CD4-positive, CD25-positive, alpha-beta regulatory T cell (primary cell): Measurements from ENCODE around the gene TAP1. TPM values are rescaled to one million over a fixed set of nuclear protein-coding genes. Genes with fewer than 3 reads are reported as not detected.
A peak's percentile ranks its signal among the peaks of the same experiment; 100 is the strongest.

Experiments
- ATAC-seq, 2 donors: fragments of 150-1000 bp; cut with Tn5 transposase; one replicate each; pipeline ENCODE4 v1.10.0; 2021; ENCODE audit warnings: low read depth in 2 of 2, moderate number of reproducible peaks in 2 of 2, moderate library complexity in 1 of 2
- DNase-seq, 3 donors: peaks; one replicate each; pipeline versions ENCODE4 v3.0.0 to v3.0.0-alpha.2; 2012 to 2022; ENCODE audit warnings: mixed read lengths in 1 of 3
- H3K27ac ChIP-seq: one replicate; pipeline ENCODE4 v1.7.0; 2013; ENCODE audit warnings: mild to moderate bottlenecking, low read length; ENCODE audit not compliant: insufficient read depth, poor library complexity, severe bottlenecking
- H3K27me3 ChIP-seq: one replicate; pipeline ENCODE4 v1.7.0; 2013; ENCODE audit warnings: low read length; ENCODE audit not compliant: control insufficient read depth, insufficient read depth
- H3K36me3 ChIP-seq: one replicate; pipeline ENCODE4 v1.7.0; 2013; ENCODE audit warnings: mild to moderate bottlenecking, low read length, moderate library complexity; ENCODE audit not compliant: control insufficient read depth, insufficient read depth
- H3K4me1 ChIP-seq: 2 replicates; pipeline ENCODE4 v1.7.0; 2013; ENCODE audit warnings: mild to moderate bottlenecking, low read length; ENCODE audit not compliant: insufficient read depth, control insufficient read depth, poor library complexity, severe bottlenecking
- H3K4me3 ChIP-seq: one replicate; pipeline ENCODE4 v1.7.0; 2013; ENCODE audit warnings: low read depth, mild to moderate bottlenecking, low read length, moderate library complexity
- H3K9me3 ChIP-seq, 2 experiments: 1 replicate in 1 of 2; 2 replicates in 1 of 2; pipeline ENCODE4 v1.7.0; 2013; ENCODE audit warnings: low read length in 2 of 2, mild to moderate bottlenecking in 1 of 2, moderate library complexity in 1 of 2; ENCODE audit not compliant: control insufficient read depth in 2 of 2
- H3K27ac Mint-ChIP-seq, 3 donors: one replicate each; pipeline ENCODE4 v1.8.0; 2020 to 2022; ENCODE audit warnings: mild to moderate bottlenecking in 3 of 3, mixed read lengths in 3 of 3, moderate library complexity in 2 of 3
- H3K27me3 Mint-ChIP-seq: one replicate; pipeline ENCODE4 v1.8.0; 2022; ENCODE audit warnings: mild to moderate bottlenecking, mixed read lengths
- H3K36me3 Mint-ChIP-seq: one replicate; pipeline ENCODE4 v1.8.0; 2020; ENCODE audit warnings: mixed read lengths
- H3K4me1 Mint-ChIP-seq, 4 donors: one replicate each; pipeline ENCODE4 v1.8.0; 2020 to 2022; ENCODE audit warnings: mixed read lengths in 4 of 4, mild to moderate bottlenecking in 1 of 4
- H3K4me3 Mint-ChIP-seq, 4 donors: one replicate each; pipeline ENCODE4 v1.8.0; 2020 to 2022; ENCODE audit warnings: mild to moderate bottlenecking in 4 of 4, mixed read lengths in 4 of 4, moderate library complexity in 3 of 4
- H3K9me3 Mint-ChIP-seq, 7 donors: one replicate each; pipeline ENCODE4 v1.8.0; 2020 to 2022; ENCODE audit warnings: mixed read lengths in 7 of 7, mild to moderate bottlenecking in 3 of 7, moderate library complexity in 2 of 7
- polyA plus RNA-seq, 4 donors: library from polyadenylated mRNA; unstranded; fragments of 300-500 nt; fragmentation: Illumina TruSeq; gene quantifications; one replicate each; pipeline ENCODE4 v1.2.3, GENCODE V29; 2021
- total RNA-seq: library from RNA; stranded (reverse); gene quantifications from one replicate; pipeline ENCODE4 v1.2.3, GENCODE V29; 2022

The TAP1 gene
- total and polyA plus RNA-seq, 5 donors from 2014 or later, result 220 to 477 (median 430) TPM

- Histone ChIP-seq H3K36me3 (peaks cover 49% of the 10 kb centered on the region), H3K27me3 (no peaks in the 10 kb centered on the region), H3K27ac (peak within 1 kb of the TSS; percentile 99), H3K4me1 (peaks cover 78% of the 10 kb centered on the region), H3K9me3 (no peaks in the 10 kb centered on the region), H3K4me3 (peak within 1 kb of the TSS; percentile 87)
- Mint-ChIP-seq H3K4me3 (peak within 1 kb of the TSS; percentile 95 to 97 (median 96)), H3K36me3 (peaks cover 65% of the 10 kb centered on the region), H3K4me1 (peaks cover 40 to 92% (median 74%) of the 10 kb centered on the region in 4 donors), H3K27ac (peak within 1 kb of the TSS; percentile 97 to 100 (median 98)), H3K27me3 (no peaks in the 10 kb centered on the region), H3K9me3 (no peaks in the 10 kb centered on the region)
- peak; percentile 95 to 97 (median 96) for DNase-seq
- ATAC-seq, result peak; percentile 93 to 95
These were observed 15.2 kb downstream of the TAP1 start, which contains the start of gene TAP2 for GRCh38 chr6:32838114-32838958. TSS of gene TAP2 (minus strand) at chr6:32838739. CDS start at chr6:32838233, 506 bp downstream.

- no peak for DNase-seq
- Mint-ChIP-seq H3K27me3 (no peaks in the 10 kb centered on the region), H3K9me3 (no peaks in the 10 kb centered on the region), H3K27ac (peak overlapping the region; percentile 97 to 100 (median 98)), H3K36me3 (peaks cover 65% of the 10 kb centered on the region), H3K4me1 (peaks cover 40 to 92% (median 78%) of the 10 kb centered on the region in 4 donors), H3K4me3 (peak overlapping the region; percentile 95 to 97 (median 96))
- Histone ChIP-seq H3K4me1 (peaks cover 71% of the 10 kb centered on the region), H3K27ac (peak overlapping the region; percentile 99), H3K9me3 (no peaks in the 10 kb centered on the region), H3K4me3 (peak overlapping the region; percentile 87), H3K27me3 (no peaks in the 10 kb centered on the region), H3K36me3 (peaks cover 53% of the 10 kb centered on the region)
- no peak for ATAC-seq
These were observed 15.8 kb downstream of the TAP1 start for GRCh38 chr6:32837651-32838113.

GRCh38 chr6:32836873-32837272 lies 16.6 kb downstream of the TAP1 start:
- H3K9me3 ChIP-seq, result no peaks in the 10 kb centered on the region
- no peaks in the 10 kb centered on the region for H3K9me3 Mint-ChIP-seq
- H3K4me1 ChIP-seq, result peaks cover 63% of the 10 kb centered on the region
- no peaks in the 10 kb centered on the region for H3K27me3 Mint-ChIP-seq
- peaks cover 35 to 89% (median 74%) of the 10 kb centered on the region in 4 donors for H3K4me1 Mint-ChIP-seq
- peak overlapping the region; percentile 87 for H3K4me3 ChIP-seq
- peak overlapping the region; percentile 99 for H3K27ac ChIP-seq
- H3K4me3 Mint-ChIP-seq, result peak overlapping the region; percentile 95 to 97 (median 96)
- H3K27ac Mint-ChIP-seq, result peak overlapping the region; percentile 97 to 100 (median 98)
- H3K27me3 ChIP-seq, result no peaks in the 10 kb centered on the region
- no peak for ATAC-seq
- H3K36me3 ChIP-seq, result peaks cover 54% of the 10 kb centered on the region
- no peak for DNase-seq
- peaks cover 67% of the 10 kb centered on the region for H3K36me3 Mint-ChIP-seq

GRCh38 chr6:32835167-32835893 lies 18.2 kb downstream of the TAP1 start:
- peaks cover 60% of the 10 kb centered on the region for H3K36me3 ChIP-seq
- H3K4me1 ChIP-seq, result peaks cover 48% of the 10 kb centered on the region
- no peak for DNase-seq
- Mint-ChIP-seq H3K4me1 (peaks cover 35 to 78% (median 68%) of the 10 kb centered on the region in 4 donors), H3K36me3 (peaks cover 67% of the 10 kb centered on the region), H3K27ac (peak overlapping the region; percentile 52 to 100 (median 84)), H3K4me3 (peak overlapping the region; percentile 40 to 97 (median 84)), H3K27me3 (no peaks in the 10 kb centered on the region), H3K9me3 (no peaks in the 10 kb centered on the region)
- peak overlapping the region; percentile 87 for H3K4me3 ChIP-seq
- H3K27me3 ChIP-seq, result no peaks in the 10 kb centered on the region
- no peaks in the 10 kb centered on the region for H3K9me3 ChIP-seq
- H3K27ac ChIP-seq, result no peak overlapping the region
- ATAC-seq, result no peak

GRCh38 chr6:32833664-32834063 lies 19.8 kb downstream of the TAP1 start:
- Mint-ChIP-seq H3K27me3 (no peaks in the 10 kb centered on the region), H3K4me3 (peak overlapping the region in 2 of 4 donors; percentile 55 to 96), H3K9me3 (no peaks in the 10 kb centered on the region), H3K4me1 (peaks cover 31 to 65% (median 59%) of the 10 kb centered on the region in 4 donors), H3K27ac (peak overlapping the region in 2 of 3 donors; percentile 45 to 68), H3K36me3 (peaks cover 72% of the 10 kb centered on the region)
- Histone ChIP-seq H3K4me3 (no peak overlapping the region), H3K27me3 (no peaks in the 10 kb centered on the region), H3K9me3 (no peaks in the 10 kb centered on the region), H3K27ac (no peak overlapping the region), H3K36me3 (peaks cover 76% of the 10 kb centered on the region), H3K4me1 (peaks cover 34% of the 10 kb centered on the region)
- DNase-seq (no peak), ATAC-seq (no peak)

GRCh38 chr6:32832535-32832934 lies 21.0 kb downstream of the TAP1 start:
- ATAC-seq (no peak), DNase-seq (no peak)
- Mint-ChIP-seq H3K27me3 (no peaks in the 10 kb centered on the region), H3K27ac (no peak overlapping the region), H3K36me3 (peaks cover 81% of the 10 kb centered on the region), H3K9me3 (no peaks in the 10 kb centered on the region), H3K4me1 (peaks cover 34 to 65% (median 59%) of the 10 kb centered on the region in 4 donors), H3K4me3 (no peak overlapping the region)
- Histone ChIP-seq H3K27me3 (no peaks in the 10 kb centered on the region), H3K36me3 (peaks cover 87% of the 10 kb centered on the region), H3K4me3 (no peak overlapping the region), H3K4me1 (peaks cover 28% of the 10 kb centered on the region), H3K9me3 (no peaks in the 10 kb centered on the region), H3K27ac (no peak overlapping the region)

GRCh38 chr6:32830936-32831335 lies 22.6 kb downstream of the TAP1 start:
- no peak overlapping the region for H3K4me3 Mint-ChIP-seq
- H3K4me1 Mint-ChIP-seq, result peaks cover 31 to 49% (median 46%) of the 10 kb centered on the region in 4 donors
- Histone ChIP-seq H3K4me3 (no peak overlapping the region), H3K9me3 (no peaks in the 10 kb centered on the region), H3K27me3 (no peaks in the 10 kb centered on the region), H3K4me1 (peaks cover 13% of the 10 kb centered on the region), H3K27ac (no peak overlapping the region), H3K36me3 (peaks cover 84% of the 10 kb centered on the region)
- H3K27me3 Mint-ChIP-seq, result no peaks in the 10 kb centered on the region
- H3K36me3 Mint-ChIP-seq, result peaks cover 75% of the 10 kb centered on the region
- ATAC-seq (no peak), DNase-seq (no peak)
- no peaks in the 10 kb centered on the region for H3K9me3 Mint-ChIP-seq
- H3K27ac Mint-ChIP-seq, result peak overlapping the region in 2 of 3 donors; percentile 29 to 77
